NT2/D1 (cell line): ENCODE measurements around the gene DIAPH3.

Experiments used
- SUZ12 ChIP-seq: IDR thresholded peaks from 2 replicates; pipeline ENCODE4 v1.6.1; 2011; ENCODE audit not compliant: insufficient read length, insufficient read depth; ENCODE audit errors: extremely low read depth
- YY1 ChIP-seq: IDR thresholded peaks from 2 replicates; pipeline ENCODE4 v1.6.1; 2011; ENCODE audit not compliant: insufficient read length, insufficient read depth

- TF ChIP-seq YY1 (no peak), SUZ12 (no peak)
Measured at GRCh38 chr13:60174113-60174512, 10.4 kb upstream of the DIAPH3 start.
